HG03159 (cell line): Measurements from ENCODE around the gene IL13.
A peak's percentile ranks its signal among the peaks of the same experiment; 100 is the strongest.
"Not testable (repeated sequence)": the region's sequence is repeated elsewhere in the genome, so short reads cannot be mapped to it uniquely, and the experiment has no call there.

ENCODE experiments used
- ATAC-seq: cut with Tn5 transposase; IDR thresholded peaks from one replicate; pipeline ENCODE4 v1.9.1; 2021; ENCODE audit warnings: mild to moderate bottlenecking, moderate library complexity; ENCODE audit not compliant: unreplicated experiment

IL13 gene

GRCh38 chr5:132688536-132689339 lies 30.8 kb downstream of the IL13 start:
- peak; percentile 40 for ATAC-seq

GRCh38 chr5:132689513-132689912 lies 31.5 kb downstream of the IL13 start:
- ATAC-seq: no peak

- no peak for ATAC-seq
Observed at GRCh38 chr5:132690156-132690555, 32.2 kb downstream of the IL13 start.

- ATAC-seq: not testable (repeated sequence)
Observed at GRCh38 chr5:132691755-132692631, 34.0 kb downstream of the IL13 start.

GRCh38 chr5:132692632-132692967 lies 34.6 kb downstream of the IL13 start:
- ATAC-seq: no peak

GRCh38 chr5:132695956-132696355 lies 38.0 kb downstream of the IL13 start:
- ATAC-seq: no peak

GRCh38 chr5:132704875-132705274 lies 46.9 kb downstream of the IL13 start:
- ATAC-seq: no peak

GRCh38 chr5:132708645-132709044 lies 50.7 kb downstream of the IL13 start:
- ATAC-seq: no peak
